Memory B cell (primary cell): ENCODE results near the gene CYRIA.
A peak's percentile ranks its signal among the peaks of the same experiment; 100 is the strongest.

Experiments used
- ATAC-seq: fragments of 150-1000 bp; cut with Tn5 transposase; 2 replicates; pipeline ENCODE4 v1.10.0; 2021; ENCODE audit warnings: low read depth, mild to moderate bottlenecking, moderate library complexity
- DNase-seq, 2 donors: peaks; one replicate each; pipeline ENCODE4 v3.0.0; 2022; ENCODE audit warnings: low spot score in 2 of 2
- H3K27ac Mint-ChIP-seq: one replicate; pipeline ENCODE4 v1.8.0; 2022; ENCODE audit warnings: mild to moderate bottlenecking, moderate library complexity, mixed read lengths
- H3K27me3 Mint-ChIP-seq: one replicate; pipeline ENCODE4 v1.8.0; 2022; ENCODE audit warnings: mixed read lengths
- H3K36me3 Mint-ChIP-seq: one replicate; pipeline ENCODE4 v1.8.0; 2022; ENCODE audit warnings: mild to moderate bottlenecking, mixed read lengths
- H3K4me1 Mint-ChIP-seq: one replicate; pipeline ENCODE4 v1.8.0; 2022; ENCODE audit warnings: mixed read lengths
- H3K4me3 Mint-ChIP-seq: one replicate; pipeline ENCODE4 v1.8.0; 2022; ENCODE audit warnings: mild to moderate bottlenecking, moderate library complexity, mixed read lengths
- H3K9me3 Mint-ChIP-seq: one replicate; pipeline ENCODE4 v1.8.0; 2022; ENCODE audit warnings: mixed read lengths

The CYRIA gene

GRCh38 chr2:16665748-16666448 is at the start of gene CYRIA:
Gene CYRIA (minus strand): TSS chr2:16665834. CDS start chr2:16588119, 77,715 bp downstream.
- no peaks in the 10 kb centered on the region for H3K27me3 Mint-ChIP-seq
- H3K27ac Mint-ChIP-seq, result peak within 1 kb of the TSS; percentile 99
- peaks cover 6% of the 10 kb centered on the region for H3K36me3 Mint-ChIP-seq
- peak; percentile 72 for ATAC-seq
- H3K4me3 Mint-ChIP-seq, result peak within 1 kb of the TSS; percentile 93
- H3K4me1 Mint-ChIP-seq, result peaks cover 42% of the 10 kb centered on the region
- no peaks in the 10 kb centered on the region for H3K9me3 Mint-ChIP-seq
- peak; percentile 71 to 73 for DNase-seq

DNA sequence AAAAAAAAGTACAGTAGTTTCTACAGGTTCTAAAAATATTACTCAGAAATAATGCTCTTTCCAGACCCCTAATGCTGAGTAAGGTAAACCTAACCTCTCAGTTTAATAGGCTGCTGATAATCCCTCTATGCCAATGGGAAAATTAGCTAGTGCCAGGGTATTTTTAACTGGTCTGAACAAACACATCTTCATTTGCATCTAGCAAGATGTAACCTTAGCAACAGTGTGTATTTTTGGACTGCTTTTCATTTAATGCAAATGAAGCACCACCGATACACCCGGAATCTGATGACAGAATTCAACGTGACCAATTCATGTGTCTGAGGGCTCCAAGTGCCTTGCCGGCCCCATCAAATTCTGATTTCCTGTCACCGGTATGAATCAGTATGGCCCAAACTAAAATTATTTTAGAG is 47.4 kb upstream of the CYRIA start:
- Mint-ChIP-seq H3K36me3 (peaks cover 4% of the 10 kb centered on the region), H3K9me3 (peaks cover 7% of the 10 kb centered on the region), H3K4me3 (peak overlapping the region; percentile 76), H3K27me3 (no peaks in the 10 kb centered on the region), H3K4me1 (peaks cover 36% of the 10 kb centered on the region), H3K27ac (peak overlapping the region; percentile 97)
- DNase-seq (peak in 1 of 2 donors; percentile 67), ATAC-seq (peak; percentile 94)

DNA sequence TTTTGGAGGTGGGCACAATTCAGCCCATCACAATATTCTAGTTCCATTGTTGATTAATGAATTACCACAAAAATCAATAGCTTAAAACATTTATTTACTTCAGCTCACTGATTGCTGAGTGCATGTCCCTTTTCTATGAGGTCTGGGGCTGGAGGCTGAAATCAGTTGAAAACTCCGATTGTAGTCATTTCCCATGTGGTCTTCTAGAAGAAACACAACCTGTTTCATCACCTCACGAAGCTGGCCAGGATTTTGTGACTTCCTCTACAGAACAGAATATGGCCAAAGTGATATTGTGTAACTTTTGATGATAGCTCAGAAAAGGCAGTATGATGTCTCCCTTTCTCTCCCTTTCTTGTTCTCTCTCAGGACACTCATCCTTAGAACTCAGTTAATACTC is 44.1 kb upstream of the CYRIA start:
- Mint-ChIP-seq H3K9me3 (peaks cover 7% of the 10 kb centered on the region), H3K4me3 (no peak overlapping the region), H3K4me1 (peaks cover 28% of the 10 kb centered on the region), H3K27me3 (no peaks in the 10 kb centered on the region), H3K27ac (peak overlapping the region; percentile 97), H3K36me3 (peaks cover 2% of the 10 kb centered on the region)
- DNase-seq (no peak), ATAC-seq (no peak)

DNA sequence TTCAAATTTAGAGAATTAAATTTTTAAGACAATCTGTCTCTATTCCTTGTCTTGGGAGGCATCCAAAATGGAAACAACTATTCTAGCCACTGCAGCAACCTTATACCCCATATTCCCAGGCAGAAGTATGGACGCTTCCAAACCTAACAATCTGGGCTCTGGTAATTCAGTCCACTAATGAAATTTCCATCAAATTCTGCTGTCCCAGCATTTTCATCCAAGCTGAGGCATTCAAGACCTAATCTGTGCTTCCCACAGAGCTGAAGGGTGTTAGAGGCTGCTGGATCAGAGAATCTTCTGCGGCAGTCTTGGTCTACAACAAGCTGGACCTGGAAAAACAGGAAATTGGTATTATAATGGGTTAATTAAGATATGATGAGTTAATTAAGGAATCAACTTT is 42.5 kb upstream of the CYRIA start:
- Mint-ChIP-seq H3K9me3 (peaks cover 7% of the 10 kb centered on the region), H3K4me3 (no peak overlapping the region), H3K4me1 (peaks cover 18% of the 10 kb centered on the region), H3K27ac (no peak overlapping the region), H3K27me3 (no peaks in the 10 kb centered on the region), H3K36me3 (peaks cover 2% of the 10 kb centered on the region)
- ATAC-seq (no peak), DNase-seq (no peak)

GRCh38 chr2:16707014-16707623 is 41.5 kb upstream of the CYRIA start:
- peaks cover 17% of the 10 kb centered on the region for H3K4me1 Mint-ChIP-seq
- H3K36me3 Mint-ChIP-seq, result peaks cover 2% of the 10 kb centered on the region
- no peak overlapping the region for H3K27ac Mint-ChIP-seq
- DNase-seq, result no peak
- no peaks in the 10 kb centered on the region for H3K27me3 Mint-ChIP-seq
- H3K9me3 Mint-ChIP-seq, result peaks cover 7% of the 10 kb centered on the region
- no peak for ATAC-seq
- H3K4me3 Mint-ChIP-seq, result no peak overlapping the region

DNA sequence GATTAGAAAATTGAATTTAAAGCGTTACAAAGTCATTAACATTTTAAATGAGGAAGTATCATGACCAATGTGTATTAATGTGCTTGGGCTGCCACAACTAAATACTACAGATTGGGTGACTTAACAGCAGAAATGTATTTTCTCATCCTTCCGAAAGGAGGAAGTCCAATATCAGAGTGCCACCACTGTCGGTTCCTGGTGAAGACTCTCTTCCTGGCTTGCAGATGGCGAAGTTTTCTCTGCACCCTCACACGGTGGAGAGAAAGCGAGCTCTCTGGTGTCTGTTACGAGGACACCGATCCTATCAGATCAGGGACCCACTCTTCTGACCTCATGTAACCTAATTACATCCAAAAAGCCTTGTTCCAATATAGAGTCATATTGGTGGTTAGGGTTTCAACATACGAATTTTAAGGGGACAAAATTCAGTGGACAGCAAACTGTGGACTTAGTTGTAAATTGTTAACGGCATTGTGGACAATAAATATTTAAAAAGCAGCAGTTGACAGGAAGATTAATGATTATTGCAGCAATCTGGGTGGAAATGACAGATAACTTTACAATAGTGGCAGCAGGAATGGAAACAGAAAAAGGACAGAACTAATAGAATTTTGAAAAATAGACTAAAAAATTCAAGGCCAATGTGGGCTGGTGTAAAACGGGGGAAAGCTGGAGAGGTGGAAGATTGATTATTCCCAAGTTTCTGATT is 35.1 kb upstream of the CYRIA start:
- Mint-ChIP-seq H3K4me3 (peak overlapping the region; percentile 25), H3K9me3 (peaks cover 7% of the 10 kb centered on the region), H3K36me3 (peaks cover 6% of the 10 kb centered on the region), H3K4me1 (peaks cover 7% of the 10 kb centered on the region), H3K27me3 (no peaks in the 10 kb centered on the region), H3K27ac (no peak overlapping the region)
- DNase-seq (no peak), ATAC-seq (peak; percentile 60)

DNA sequence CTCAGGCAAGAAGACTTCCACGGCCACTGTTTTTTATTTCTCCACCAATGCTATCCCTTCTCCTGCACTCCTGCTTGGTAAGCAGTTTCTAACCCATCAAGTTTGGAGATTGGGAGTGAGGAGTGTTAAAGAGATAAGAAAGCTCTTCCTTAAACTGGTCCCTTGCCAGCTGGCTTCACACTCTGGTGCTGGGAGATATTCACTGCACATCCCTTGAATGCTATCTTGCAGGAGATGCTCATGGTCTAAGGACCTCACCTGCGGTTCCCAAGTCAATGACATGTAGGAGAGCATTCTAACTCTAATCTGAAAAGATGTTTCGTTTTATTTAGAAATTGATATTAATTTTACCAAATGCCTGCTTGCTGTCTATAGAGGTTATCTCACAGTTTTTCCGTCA is 28.2 kb upstream of the CYRIA start:
- Mint-ChIP-seq H3K4me1 (peaks cover 5% of the 10 kb centered on the region), H3K27ac (no peak overlapping the region)
- no peak for ATAC-seq

DNA sequence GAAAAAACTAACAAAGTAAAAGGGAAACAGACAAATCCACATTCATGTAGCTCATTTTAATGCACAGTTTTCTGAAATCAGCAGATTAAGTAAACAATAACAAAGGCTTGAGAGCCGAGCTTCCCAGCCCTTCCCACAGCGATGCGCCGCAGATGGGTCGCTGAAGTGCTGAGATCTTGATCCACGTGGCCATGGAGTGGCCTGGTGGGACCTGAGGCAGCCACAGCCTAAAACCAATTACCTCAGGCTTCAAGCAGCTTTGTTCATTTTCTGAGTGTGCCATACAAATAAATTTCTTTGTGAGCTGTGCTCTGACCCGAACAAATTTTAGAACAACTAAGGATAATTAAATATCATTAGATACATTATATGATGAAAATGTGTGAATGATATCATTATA is 25.6 kb upstream of the CYRIA start:
- Mint-ChIP-seq H3K4me1 (peaks cover 18% of the 10 kb centered on the region), H3K36me3 (no peaks in the 10 kb centered on the region), H3K27me3 (no peaks in the 10 kb centered on the region), H3K9me3 (no peaks in the 10 kb centered on the region), H3K4me3 (no peak overlapping the region), H3K27ac (no peak overlapping the region)
- DNase-seq, result no peak
- ATAC-seq, result no peak

More for the DNA sequence above, 28.2 kb upstream of the CYRIA start:
- Mint-ChIP-seq H3K9me3 (peaks cover 7% of the 10 kb centered on the region), H3K36me3 (peaks cover 6% of the 10 kb centered on the region), H3K4me3 (no peak overlapping the region), H3K27me3 (no peaks in the 10 kb centered on the region)
- DNase-seq, result no peak

- Mint-ChIP-seq H3K4me1 (peaks cover 19% of the 10 kb centered on the region), H3K36me3 (no peaks in the 10 kb centered on the region), H3K27ac (peak overlapping the region; percentile 93), H3K9me3 (no peaks in the 10 kb centered on the region), H3K4me3 (peak overlapping the region; percentile 36), H3K27me3 (no peaks in the 10 kb centered on the region)
- ATAC-seq (peak; percentile 97), DNase-seq (peak in 1 of 2 donors; percentile 25)
Measured at GRCh38 chr2:16687955-16688354, 22.3 kb upstream of the CYRIA start.

DNA sequence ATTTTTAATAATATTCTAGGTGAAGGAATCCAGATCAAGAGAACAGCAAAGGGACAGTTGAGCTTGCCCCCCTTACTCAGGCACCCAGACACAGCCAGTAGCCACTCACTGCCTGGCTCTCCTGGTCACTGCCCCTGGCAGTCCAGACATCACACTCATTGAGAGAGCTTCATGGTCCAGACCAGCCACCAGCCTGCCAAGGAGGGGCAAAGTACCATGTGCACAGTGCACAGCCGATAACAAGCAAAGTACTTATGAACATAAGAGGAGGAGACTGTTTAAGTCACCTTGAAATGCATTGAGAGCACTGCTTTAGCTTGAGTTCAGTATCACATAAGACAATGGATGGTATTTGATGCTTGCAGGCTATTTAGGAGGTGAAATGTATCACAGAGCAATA is 21.6 kb upstream of the CYRIA start:
- Mint-ChIP-seq H3K27me3 (no peaks in the 10 kb centered on the region), H3K27ac (peak overlapping the region; percentile 93), H3K4me1 (peaks cover 19% of the 10 kb centered on the region), H3K36me3 (no peaks in the 10 kb centered on the region), H3K9me3 (no peaks in the 10 kb centered on the region), H3K4me3 (no peak overlapping the region)
- ATAC-seq (no peak), DNase-seq (no peak)

GRCh38 chr2:16686641-16687040 is 21.0 kb upstream of the CYRIA start:
- no peaks in the 10 kb centered on the region for H3K9me3 Mint-ChIP-seq

DNA sequence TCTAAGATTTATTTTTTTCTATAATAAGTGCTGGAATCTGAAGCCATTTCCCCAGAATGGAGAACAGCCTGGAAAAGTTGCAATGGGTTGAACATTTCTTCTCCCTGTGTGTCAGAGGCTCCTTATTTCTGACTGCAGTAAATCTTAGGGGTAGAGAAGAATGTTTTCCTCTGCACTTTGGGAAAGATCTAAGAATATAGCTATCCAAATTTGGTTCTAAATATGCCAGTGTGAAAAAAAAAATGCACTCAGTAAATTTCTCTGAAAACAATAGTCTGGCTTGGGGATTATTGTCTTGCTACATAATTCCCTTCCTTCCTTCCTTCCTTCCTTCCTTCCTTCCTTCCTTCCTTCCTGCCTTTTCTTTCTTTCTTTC is 19.7 kb upstream of the CYRIA start:
- DNase-seq (no peak), ATAC-seq (no peak)
- Mint-ChIP-seq H3K4me3 (no peak overlapping the region), H3K27me3 (no peaks in the 10 kb centered on the region), H3K36me3 (no peaks in the 10 kb centered on the region), H3K9me3 (no peaks in the 10 kb centered on the region), H3K4me1 (peaks cover 19% of the 10 kb centered on the region), H3K27ac (peak overlapping the region; percentile 15)

More at GRCh38 chr2:16686641-16687040, 21.0 kb upstream of the CYRIA start:
- DNase-seq (no peak), ATAC-seq (no peak)
- H3K36me3 Mint-ChIP-seq, result no peaks in the 10 kb centered on the region
- H3K27me3 Mint-ChIP-seq, result no peaks in the 10 kb centered on the region
- H3K4me1 Mint-ChIP-seq, result peaks cover 19% of the 10 kb centered on the region
- peak overlapping the region; percentile 15 for H3K27ac Mint-ChIP-seq
- H3K4me3 Mint-ChIP-seq, result no peak overlapping the region

DNA sequence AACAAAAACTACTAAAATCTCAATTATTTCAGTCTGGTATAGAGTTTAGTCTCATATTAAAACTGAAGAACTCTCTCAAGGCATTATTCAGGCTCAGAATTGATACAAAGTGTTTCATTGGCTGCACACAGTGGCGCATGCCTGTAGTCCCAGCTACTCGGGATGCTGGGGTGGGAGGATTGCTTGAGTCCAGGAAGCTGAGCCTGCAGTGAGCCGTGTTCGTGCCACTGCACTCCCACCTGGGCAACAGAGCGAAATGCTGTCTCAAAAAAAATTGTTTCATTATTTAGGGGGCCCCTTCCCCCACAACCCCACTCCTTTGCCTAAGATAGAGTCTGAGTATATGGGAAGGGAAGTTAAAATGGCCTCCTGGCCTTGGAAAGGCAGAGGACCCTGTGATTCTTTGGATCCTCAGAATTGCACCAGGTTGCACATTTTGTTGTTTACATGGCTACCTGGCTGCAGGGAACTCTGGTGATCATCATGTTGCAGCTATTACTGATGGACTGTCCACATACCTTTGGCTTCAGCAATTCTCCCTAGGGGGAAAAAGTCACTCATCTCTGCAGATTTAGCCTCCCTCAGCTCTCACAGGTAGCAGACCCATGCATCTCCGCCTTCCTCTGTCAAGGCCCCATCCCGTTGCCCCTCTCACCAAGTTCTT is 19.2 kb upstream of the CYRIA start:
- no peak for ATAC-seq
- Mint-ChIP-seq H3K27ac (peak overlapping the region; percentile 6), H3K27me3 (no peaks in the 10 kb centered on the region)

GRCh38 chr2:16683576-16683975 is 17.9 kb upstream of the CYRIA start:
- no peak overlapping the region for H3K4me3 Mint-ChIP-seq
- ATAC-seq (no peak), DNase-seq (no peak)
- H3K27me3 Mint-ChIP-seq, result no peaks in the 10 kb centered on the region
- no peaks in the 10 kb centered on the region for H3K9me3 Mint-ChIP-seq
- H3K27ac Mint-ChIP-seq, result no peak overlapping the region
- no peaks in the 10 kb centered on the region for H3K36me3 Mint-ChIP-seq
- H3K4me1 Mint-ChIP-seq, result peaks cover 19% of the 10 kb centered on the region

More for the DNA sequence above, 19.2 kb upstream of the CYRIA start:
- DNase-seq, result no peak
- Mint-ChIP-seq H3K4me3 (no peak overlapping the region), H3K36me3 (no peaks in the 10 kb centered on the region), H3K9me3 (no peaks in the 10 kb centered on the region), H3K4me1 (peaks cover 19% of the 10 kb centered on the region)
